ENCODE measurements around the gene UBE2F. TPM values are rescaled to one million over a fixed set of nuclear protein-coding genes. Genes with fewer than 3 reads are reported as not detected.

The UBE2F gene
- total and polyA plus RNA-seq, 2 of the 13 experiments (the other 11 are each of a cell fraction or from before 2014, with no cell fraction given) = 35.4 to 73.1 TPM

GRCh38 chr2:237923481-237924163 is 43.2 kb upstream of the UBE2F start (continued):
- TF ChIP-seq, protein P1, sequence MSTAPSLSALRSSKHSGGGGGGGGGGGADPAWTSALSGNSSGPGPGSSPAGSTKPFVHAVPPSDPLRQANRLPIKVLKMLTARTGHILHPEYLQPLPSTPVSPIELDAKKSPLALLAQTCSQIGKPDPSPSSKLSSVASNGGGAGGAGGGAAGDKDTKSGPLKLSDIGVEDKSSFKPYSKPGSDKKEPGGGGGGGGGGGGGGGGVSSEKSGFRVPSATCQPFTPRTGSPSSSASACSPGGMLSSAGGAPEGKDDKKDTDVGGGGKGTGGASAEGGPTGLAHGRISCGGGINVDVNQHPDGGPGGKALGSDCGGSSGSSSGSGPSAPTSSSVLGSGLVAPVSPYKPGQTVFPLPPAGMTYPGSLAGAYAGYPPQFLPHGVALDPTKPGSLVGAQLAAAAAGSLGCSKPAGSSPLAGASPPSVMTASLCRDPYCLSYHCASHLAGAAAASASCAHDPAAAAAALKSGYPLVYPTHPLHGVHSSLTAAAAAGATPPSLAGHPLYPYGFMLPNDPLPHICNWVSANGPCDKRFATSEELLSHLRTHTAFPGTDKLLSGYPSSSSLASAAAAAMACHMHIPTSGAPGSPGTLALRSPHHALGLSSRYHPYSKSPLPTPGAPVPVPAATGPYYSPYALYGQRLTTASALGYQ (CRISPR knock-in tag; IDR thresholded peaks at IDR 0.05) = no peak
- TF ChIP-seq ZFP36 (IDR thresholded peaks at IDR 0.05; ENCODE audit: borderline replicate concordance, low read depth, low read length, partially characterized antibody) (no peak), PLRG1 (conservative IDR thresholded peaks at IDR 0.05) (no peak), FUBP1 (CRISPR knock-in tag; IDR thresholded peaks at IDR 0.05; ENCODE audit: borderline replicate concordance) (no peak), NRL (CRISPR knock-in tag; IDR thresholded peaks at IDR 0.05; ENCODE audit: borderline replicate concordance) (no peak), XBP1 (CRISPR knock-in tag; IDR thresholded peaks at IDR 0.05) (no peak), ZKSCAN5 (CRISPR knock-in tag; IDR thresholded peaks at IDR 0.05) (no peak), ZNF605 (CRISPR knock-in tag; IDR thresholded peaks at IDR 0.05) (no peak), KDM3A (CRISPR knock-in tag; IDR thresholded peaks at IDR 0.05; ENCODE audit: low read depth) (no peak), PBX2 (CRISPR knock-in tag; IDR thresholded peaks at IDR 0.05) (no peak), ZNF652 (CRISPR knock-in tag; IDR thresholded peaks at IDR 0.05; ENCODE audit: borderline replicate concordance, low read depth) (no peak), NR3C1 (CRISPR knock-in tag; IDR thresholded peaks at IDR 0.05) (no peak), ATAD3A (CRISPR knock-in tag; IDR thresholded peaks at IDR 0.05) (no peak), ZNF530 (CRISPR knock-in tag; IDR thresholded peaks at IDR 0.05; ENCODE audit: low read depth) (no peak), RCOR2 (CRISPR knock-in tag; IDR thresholded peaks at IDR 0.05) (no peak), ZNF136 (CRISPR knock-in tag; IDR thresholded peaks at IDR 0.05; ENCODE audit: low read depth) (no peak), GPBP1L1 (CRISPR knock-in tag; IDR thresholded peaks at IDR 0.05) (no peak), ZNF629 (CRISPR knock-in tag; conservative IDR thresholded peaks at IDR 0.05) (no peak), ZSCAN12 (CRISPR knock-in tag; IDR thresholded peaks at IDR 0.05) (no peak)
- TF ChIP-seq, protein P2, sequence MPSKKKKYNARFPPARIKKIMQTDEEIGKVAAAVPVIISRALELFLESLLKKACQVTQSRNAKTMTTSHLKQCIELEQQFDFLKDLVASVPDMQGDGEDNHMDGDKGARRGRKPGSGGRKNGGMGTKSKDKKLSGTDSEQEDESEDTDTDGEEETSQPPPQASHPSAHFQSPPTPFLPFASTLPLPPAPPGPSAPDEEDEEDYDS (CRISPR knock-in tag; IDR thresholded peaks at IDR 0.05) = no peak
- TF ChIP-seq, protein P3, sequence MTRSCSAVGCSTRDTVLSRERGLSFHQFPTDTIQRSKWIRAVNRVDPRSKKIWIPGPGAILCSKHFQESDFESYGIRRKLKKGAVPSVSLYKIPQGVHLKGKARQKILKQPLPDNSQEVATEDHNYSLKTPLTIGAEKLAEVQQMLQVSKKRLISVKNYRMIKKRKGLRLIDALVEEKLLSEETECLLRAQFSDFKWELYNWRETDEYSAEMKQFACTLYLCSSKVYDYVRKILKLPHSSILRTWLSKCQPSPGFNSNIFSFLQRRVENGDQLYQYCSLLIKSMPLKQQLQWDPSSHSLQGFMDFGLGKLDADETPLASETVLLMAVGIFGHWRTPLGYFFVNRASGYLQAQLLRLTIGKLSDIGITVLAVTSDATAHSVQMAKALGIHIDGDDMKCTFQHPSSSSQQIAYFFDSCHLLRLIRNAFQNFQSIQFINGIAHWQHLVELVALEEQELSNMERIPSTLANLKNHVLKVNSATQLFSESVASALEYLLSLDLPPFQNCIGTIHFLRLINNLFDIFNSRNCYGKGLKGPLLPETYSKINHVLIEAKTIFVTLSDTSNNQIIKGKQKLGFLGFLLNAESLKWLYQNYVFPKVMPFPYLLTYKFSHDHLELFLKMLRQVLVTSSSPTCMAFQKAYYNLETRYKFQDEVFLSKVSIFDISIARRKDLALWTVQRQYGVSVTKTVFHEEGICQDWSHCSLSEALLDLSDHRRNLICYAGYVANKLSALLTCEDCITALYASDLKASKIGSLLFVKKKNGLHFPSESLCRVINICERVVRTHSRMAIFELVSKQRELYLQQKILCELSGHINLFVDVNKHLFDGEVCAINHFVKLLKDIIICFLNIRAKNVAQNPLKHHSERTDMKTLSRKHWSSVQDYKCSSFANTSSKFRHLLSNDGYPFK (CRISPR knock-in tag; IDR thresholded peaks at IDR 0.05; ENCODE audit: borderline replicate concordance) = no peak
